GM12878 (cell line): Measurements from ENCODE around the gene UGT8.

Source experiments
- BCLAF1 ChIP-seq: fragments of 450-650 bp; IDR thresholded peaks from 2 replicates; pipeline ENCODE4 v1.6.1; 2017; ENCODE audit warnings: antibody characterized with exemption, mild to moderate bottlenecking, moderate library complexity
- HDAC6 ChIP-seq: fragments of 200-600 bp; sonication (generic); IDR thresholded peaks from one replicate; pipeline ENCODE4 v1.8.0; 2017; ENCODE audit warnings: antibody characterized with exemption; ENCODE audit not compliant: unreplicated experiment
- IRF5 ChIP-seq: fragments of 450-650 bp; IDR thresholded peaks from 2 replicates; pipeline ENCODE4 v1.6.1; 2017; ENCODE audit warnings: borderline replicate concordance
- JUNB ChIP-seq: IDR thresholded peaks from 2 replicates; pipeline ENCODE4 v1.6.1; 2016; ENCODE audit warnings: antibody characterized with exemption, mild to moderate bottlenecking
- KDM1A ChIP-seq: fragments of 200-600 bp; sonication (generic); IDR thresholded peaks from 2 replicates; pipeline ENCODE4 v1.6.1; 2016; ENCODE audit warnings: borderline replicate concordance
- MLLT1 ChIP-seq: fragments of 450-650 bp; IDR thresholded peaks from 2 replicates; pipeline ENCODE4 v1.6.1; 2016; ENCODE audit warnings: mild to moderate bottlenecking
- POLR2A ChIP-seq: IDR thresholded peaks from 2 replicates; pipeline ENCODE4 v1.6.1; 2011; ENCODE audit warnings: low read depth, mild to moderate bottlenecking, low read length
- USF1 ChIP-seq: IDR thresholded peaks from 2 replicates; pipeline ENCODE4 v1.6.1; 2011; ENCODE audit warnings: borderline replicate concordance, low read depth, mild to moderate bottlenecking, moderate library complexity, mixed read lengths, low read length; ENCODE audit not compliant: insufficient read depth; ENCODE audit errors: extremely low read length
- TF ChIP-seq, protein P1 (sequence below), 3 experiments: IDR thresholded peaks in 2 of 3; conservative IDR thresholded peaks in 1 of 3; 2 replicates each; pipeline ENCODE4 v1.5.1; 2011; ENCODE audit warnings: low read depth in 3 of 3, low read length in 3 of 3, mild to moderate bottlenecking in 3 of 3, control low read depth in 2 of 3, moderate library complexity in 2 of 3, inconsistent platforms in 1 of 3, mixed read lengths in 1 of 3; ENCODE audit not compliant: control insufficient read depth in 2 of 3, insufficient read depth in 1 of 3; ENCODE audit errors: extremely low read depth in 1 of 3
- TF ChIP-seq, protein P2 (sequence below): IDR thresholded peaks from 2 replicates; pipeline ENCODE4 v1.6.1; 2012; ENCODE audit warnings: low read length, inconsistent platforms

GRCh38 chr4:114659386-114660008 lies 60.9 kb downstream of the UGT8 start:
- TF ChIP-seq POLR2A (no peak), IRF5 (no peak), JUNB (no peak), MLLT1 (no peak), HDAC6 (no peak), KDM1A (no peak), BCLAF1 (no peak), USF1 (no peak)
- TF ChIP-seq, protein P1, sequence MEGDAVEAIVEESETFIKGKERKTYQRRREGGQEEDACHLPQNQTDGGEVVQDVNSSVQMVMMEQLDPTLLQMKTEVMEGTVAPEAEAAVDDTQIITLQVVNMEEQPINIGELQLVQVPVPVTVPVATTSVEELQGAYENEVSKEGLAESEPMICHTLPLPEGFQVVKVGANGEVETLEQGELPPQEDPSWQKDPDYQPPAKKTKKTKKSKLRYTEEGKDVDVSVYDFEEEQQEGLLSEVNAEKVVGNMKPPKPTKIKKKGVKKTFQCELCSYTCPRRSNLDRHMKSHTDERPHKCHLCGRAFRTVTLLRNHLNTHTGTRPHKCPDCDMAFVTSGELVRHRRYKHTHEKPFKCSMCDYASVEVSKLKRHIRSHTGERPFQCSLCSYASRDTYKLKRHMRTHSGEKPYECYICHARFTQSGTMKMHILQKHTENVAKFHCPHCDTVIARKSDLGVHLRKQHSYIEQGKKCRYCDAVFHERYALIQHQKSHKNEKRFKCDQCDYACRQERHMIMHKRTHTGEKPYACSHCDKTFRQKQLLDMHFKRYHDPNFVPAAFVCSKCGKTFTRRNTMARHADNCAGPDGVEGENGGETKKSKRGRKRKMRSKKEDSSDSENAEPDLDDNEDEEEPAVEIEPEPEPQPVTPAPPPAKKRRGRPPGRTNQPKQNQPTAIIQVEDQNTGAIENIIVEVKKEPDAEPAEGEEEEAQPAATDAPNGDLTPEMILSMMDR (IDR thresholded peaks at IDR 0.05 in 2 of 3, conservative IDR thresholded peaks at IDR 0.05 in 1 of 3; ENCODE audit: control insufficient read depth in 2 of 3, extremely low read depth in 1 of 3, insufficient read depth in 1 of 3, low read depth in 3 of 3, low read length in 3 of 3), result peak; percentile 78 to 88 (median 84)
- TF ChIP-seq, protein P2, sequence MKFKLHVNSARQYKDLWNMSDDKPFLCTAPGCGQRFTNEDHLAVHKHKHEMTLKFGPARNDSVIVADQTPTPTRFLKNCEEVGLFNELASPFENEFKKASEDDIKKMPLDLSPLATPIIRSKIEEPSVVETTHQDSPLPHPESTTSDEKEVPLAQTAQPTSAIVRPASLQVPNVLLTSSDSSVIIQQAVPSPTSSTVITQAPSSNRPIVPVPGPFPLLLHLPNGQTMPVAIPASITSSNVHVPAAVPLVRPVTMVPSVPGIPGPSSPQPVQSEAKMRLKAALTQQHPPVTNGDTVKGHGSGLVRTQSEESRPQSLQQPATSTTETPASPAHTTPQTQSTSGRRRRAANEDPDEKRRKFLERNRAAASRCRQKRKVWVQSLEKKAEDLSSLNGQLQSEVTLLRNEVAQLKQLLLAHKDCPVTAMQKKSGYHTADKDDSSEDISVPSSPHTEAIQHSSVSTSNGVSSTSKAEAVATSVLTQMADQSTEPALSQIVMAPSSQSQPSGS, result no peak
